ENCODE data around the gene BCL2L1.

BCL2L1 gene

GRCh38 chr20:31698803-31699718 is 23.6 kb downstream of the BCL2L1 start:
- peak overlapping the region; percentile 72 to 87 for H3K27ac ChIP-seq
- peaks cover 3 to 88% (median 63%) of the 10 kb centered on the region in 4 donors for H3K4me1 ChIP-seq
- intact Hi-C loops (cut with DNase I; ENCODE audit: low total_unique reads): no loop called here
- H3K36me3 ChIP-seq: peaks cover 0 to 4% (median 0%) of the 10 kb centered on the region in 3 donors
- no peak for TF ChIP-seq CTCF (IDR thresholded peaks at IDR 0.05)
- no peaks in the 10 kb centered on the region for H3K9me3 ChIP-seq
- no peak overlapping the region for H3K4me3 ChIP-seq
- no peaks in the 10 kb centered on the region for H3K27me3 ChIP-seq
- peak; percentile 86 for DNase-seq

GRCh38 chr20:31698243-31698802 is 24.3 kb downstream of the BCL2L1 start:
- Histone ChIP-seq H3K4me1 (peaks cover 3 to 95% (median 63%) of the 10 kb centered on the region in 4 donors), H3K9me3 (no peaks in the 10 kb centered on the region), H3K4me3 (no peak overlapping the region), H3K27me3 (no peaks in the 10 kb centered on the region), H3K36me3 (peaks cover 0 to 4% (median 4%) of the 10 kb centered on the region in 3 donors), H3K27ac (peak overlapping the region; percentile 72 to 87)
- intact Hi-C loops (cut with DNase I; ENCODE audit: low total_unique reads): no loop called here
- no peak for DNase-seq
- TF ChIP-seq CTCF (IDR thresholded peaks at IDR 0.05): no peak

GRCh38 chr20:31695849-31696804 is 26.5 kb downstream of the BCL2L1 start:
- Histone ChIP-seq H3K27me3 (no peaks in the 10 kb centered on the region), H3K36me3 (peaks cover 0 to 10% (median 9%) of the 10 kb centered on the region in 3 donors), H3K4me1 (peaks cover 3 to 100% (median 54%) of the 10 kb centered on the region in 4 donors), H3K4me3 (no peak overlapping the region), H3K9me3 (no peaks in the 10 kb centered on the region), H3K27ac (peak overlapping the region; percentile 55 to 87)
- TF ChIP-seq CTCF (IDR thresholded peaks at IDR 0.05): no peak
- peak in 1 of 2 donors; percentile 71 for DNase-seq
- intact Hi-C loops (cut with DNase I; ENCODE audit: low total_unique reads): no loop called here

- Histone ChIP-seq H3K4me3 (no peak overlapping the region), H3K27ac (peak overlapping the region; percentile 55 to 87), H3K36me3 (peaks cover 0 to 10% (median 9%) of the 10 kb centered on the region in 3 donors), H3K27me3 (no peaks in the 10 kb centered on the region), H3K9me3 (no peaks in the 10 kb centered on the region), H3K4me1 (peaks cover 3 to 99% (median 44%) of the 10 kb centered on the region in 4 donors)
- no peak for DNase-seq
- TF ChIP-seq CTCF (IDR thresholded peaks at IDR 0.05): no peak
- intact Hi-C loops (cut with DNase I; ENCODE audit: low total_unique reads): no loop called here
Measured at GRCh38 chr20:31694842-31695593, 27.6 kb downstream of the BCL2L1 start.
